Activated B cell treated with CpG ODN at 0.5 μM for 24 hours (primary cell): Measurements from ENCODE around the gene LCE2B. TPM values are rescaled to one million over a fixed set of nuclear protein-coding genes. Genes with fewer than 3 reads are reported as not detected.

ENCODE experiments used
- ATAC-seq: fragments of 200-7000 bp; cut with Tn5 transposase; one replicate; pipeline ENCODE4 v1.10.0; 2021; ENCODE audit warnings: low read depth, mild to moderate bottlenecking, moderate library complexity
- CTCF ChIA-PET: fragments of 350-600 bp; sonication (Branson Sonifier 250); formaldehyde crosslinking; loops from one replicate; lab custom pipeline; 2021; ENCODE audit warnings: antibody characterized with exemption; lab: Charles Lee
- POLR2A ChIA-PET: fragments of 350-600 bp; sonication (Branson Sonifier 250); formaldehyde crosslinking; loops from one replicate; lab custom pipeline; 2021; ENCODE audit warnings: antibody characterized with exemption; lab: Charles Lee
- DNase-seq: peaks from one replicate; pipeline ENCODE4 v3.0.0; 2022
- H3K27ac Mint-ChIP-seq: one replicate; pipeline ENCODE4 v1.8.0; 2020; ENCODE audit warnings: mixed read lengths
- H3K27me3 Mint-ChIP-seq: one replicate; pipeline ENCODE4 v1.8.0; 2021; ENCODE audit warnings: mixed read lengths
- H3K36me3 Mint-ChIP-seq: one replicate; pipeline ENCODE4 v1.8.0; 2021; ENCODE audit warnings: low read depth, mixed read lengths
- H3K4me1 Mint-ChIP-seq: one replicate; pipeline ENCODE4 v1.8.0; 2021; ENCODE audit warnings: mixed read lengths
- H3K4me3 Mint-ChIP-seq: one replicate; pipeline ENCODE4 v1.8.0; 2020; ENCODE audit warnings: mild to moderate bottlenecking, mixed read lengths
- H3K9me3 Mint-ChIP-seq: one replicate; pipeline ENCODE4 v1.8.0; 2020; ENCODE audit warnings: mixed read lengths
- CTCF ChIP-seq: fragments of 200-600 bp; IDR thresholded peaks from one replicate; pipeline ENCODE4 v1.8.0; 2022; ENCODE audit warnings: antibody characterized with exemption, mild to moderate bottlenecking
- intact Hi-C: fragments of 100-400 bp; cut with micrococcal nuclease; formaldehyde crosslinking; loops from one replicate; pipeline ENCODE4 v1.15.1; 2024
- total RNA-seq: library from RNA; stranded (reverse); gene quantifications from 2 replicates; pipeline ENCODE4 v1.2.3, GENCODE V29; 2022

Gene LCE2B
- total RNA-seq, 1 donor from 2014 or later: not detected

DNA sequence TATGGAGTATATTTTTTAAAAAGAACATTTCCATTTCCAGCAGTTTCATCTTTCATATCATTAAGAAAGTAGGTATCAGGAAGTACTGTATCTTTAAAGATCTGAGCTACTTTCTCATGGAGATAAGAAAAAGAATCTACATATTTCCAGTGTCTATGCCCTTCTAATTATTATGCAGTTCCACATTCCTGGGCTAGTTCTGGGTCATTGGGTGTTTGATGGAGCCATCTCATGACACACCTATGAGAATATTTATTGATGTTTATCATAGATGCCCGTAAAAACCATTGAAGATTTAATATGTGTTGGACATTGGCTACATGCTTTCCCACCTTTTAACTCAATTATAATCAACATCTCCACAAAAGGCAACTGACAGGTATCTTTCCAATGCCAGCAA lies 43.1 kb downstream of the LCE2B start:
- Mint-ChIP-seq H3K9me3 (no peaks in the 10 kb centered on the region), H3K4me3 (no peak overlapping the region), H3K36me3 (no peaks in the 10 kb centered on the region), H3K4me1 (no peaks in the 10 kb centered on the region), H3K27me3 (no peaks in the 10 kb centered on the region), H3K27ac (no peak overlapping the region)
- TF ChIP-seq CTCF: no peak
- DNase-seq: no peak
- intact Hi-C loops: no loop called here
- POLR2A ChIA-PET: no interaction called here
- no peak for ATAC-seq
- CTCF ChIA-PET: no interaction called here

GRCh38 chr1:152735648-152736047 lies 49.7 kb downstream of the LCE2B start:
- no peaks in the 10 kb centered on the region for H3K9me3 Mint-ChIP-seq

More at GRCh38 chr1:152735648-152736047, 49.7 kb downstream of the LCE2B start:
- Mint-ChIP-seq H3K4me3 (no peak overlapping the region), H3K4me1 (no peaks in the 10 kb centered on the region), H3K36me3 (no peaks in the 10 kb centered on the region), H3K27me3 (peaks cover 10% of the 10 kb centered on the region), H3K27ac (no peak overlapping the region)
- intact Hi-C loops: no loop called here
- ATAC-seq: no peak
- no peak for DNase-seq
- CTCF ChIA-PET: no interaction called here
- POLR2A ChIA-PET: no interaction called here
- no peak for TF ChIP-seq CTCF

Other genes with a start within 250 kb of the LCE2B start
- not detected in 2 replicates for gene LCE5A, start 175.3 kb upstream of the LCE2B start, total RNA-seq
- gene CRCT1, start 171.6 kb upstream of the LCE2B start, total RNA-seq: not detected in 2 replicates
- gene LCE3E, start 119.3 kb upstream of the LCE2B start, total RNA-seq: not detected in 2 replicates
- gene LCE3D, start 105.6 kb upstream of the LCE2B start, total RNA-seq: not detected in 2 replicates
- gene LCE3C, start 85.9 kb upstream of the LCE2B start, total RNA-seq: not detected in 2 replicates
- gene LCE3B, start 72.3 kb upstream of the LCE2B start, total RNA-seq: not detected in 2 replicates
- not detected in 2 replicates for gene LCE3A, start 63.0 kb upstream of the LCE2B start, total RNA-seq
- not detected in 2 replicates for gene LCE2D, start 22.7 kb upstream of the LCE2B start, total RNA-seq
- gene LCE2C, start 10.8 kb upstream of the LCE2B start, total RNA-seq: not detected in 2 replicates
- gene LCE2A, start 12.2 kb downstream of the LCE2B start, total RNA-seq: not detected in 2 replicates
- gene LCE4A, start 22.0 kb downstream of the LCE2B start, total RNA-seq: not detected in 2 replicates
- gene KPRP, start 71.9 kb downstream of the LCE2B start, total RNA-seq: not detected in 2 replicates
- not detected in 2 replicates for gene LCE1F, start 89.0 kb downstream of the LCE2B start, total RNA-seq
- gene LCE1E, start 100.1 kb downstream of the LCE2B start, total RNA-seq: not detected in 2 replicates
- gene LCE1D, start 110.6 kb downstream of the LCE2B start, total RNA-seq: not detected in 2 replicates
- gene LCE1C, start 120.5 kb downstream of the LCE2B start, total RNA-seq: not detected in 2 replicates
- gene LCE1B, start 125.8 kb downstream of the LCE2B start, total RNA-seq: not detected in 2 replicates
- not detected in 2 replicates for gene LCE1A, start 141.3 kb downstream of the LCE2B start, total RNA-seq
- gene LCE6A, start 156.7 kb downstream of the LCE2B start, total RNA-seq: not detected in 2 replicates
- gene LCE7A, start 173.9 kb downstream of the LCE2B start, total RNA-seq: not detected in 2 replicates
- not detected in 2 replicates for gene SMCP, start 192.2 kb downstream of the LCE2B start, total RNA-seq
- gene IVL, start 222.4 kb downstream of the LCE2B start, total RNA-seq: not detected in 2 replicates